Measurements from ENCODE around the gene CNOT1.

CNOT1 gene

DNA sequence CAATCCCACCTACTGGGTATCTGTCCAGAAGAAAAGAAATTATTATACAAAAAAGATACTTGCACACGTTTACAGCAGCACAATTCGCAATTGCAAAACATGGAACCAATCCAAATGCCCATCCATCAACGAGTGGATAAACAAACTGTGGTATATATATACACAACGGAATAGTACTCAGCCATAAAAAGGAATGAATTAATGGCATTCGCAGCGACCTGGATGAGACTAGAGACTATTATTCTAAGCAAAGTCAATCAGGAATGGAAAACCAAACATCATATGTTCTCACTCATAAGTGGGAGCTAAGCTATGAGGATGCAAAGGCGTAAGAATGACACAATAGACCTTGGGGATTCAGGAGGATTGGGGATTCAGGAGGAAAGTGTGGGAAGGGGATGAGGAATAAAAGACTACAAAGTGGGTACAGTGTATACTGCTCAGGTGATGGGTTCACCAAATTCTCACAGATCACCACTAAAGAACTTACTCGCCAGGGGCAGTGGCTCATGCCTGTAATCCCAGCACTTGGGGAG lies 21.0 kb downstream of the CNOT1 start:
- no peak for TF ChIP-seq EZH2 (IDR thresholded peaks at IDR 0.05; ENCODE audit: borderline replicate concordance, low read length)
- TF ChIP-seq, protein P1, sequence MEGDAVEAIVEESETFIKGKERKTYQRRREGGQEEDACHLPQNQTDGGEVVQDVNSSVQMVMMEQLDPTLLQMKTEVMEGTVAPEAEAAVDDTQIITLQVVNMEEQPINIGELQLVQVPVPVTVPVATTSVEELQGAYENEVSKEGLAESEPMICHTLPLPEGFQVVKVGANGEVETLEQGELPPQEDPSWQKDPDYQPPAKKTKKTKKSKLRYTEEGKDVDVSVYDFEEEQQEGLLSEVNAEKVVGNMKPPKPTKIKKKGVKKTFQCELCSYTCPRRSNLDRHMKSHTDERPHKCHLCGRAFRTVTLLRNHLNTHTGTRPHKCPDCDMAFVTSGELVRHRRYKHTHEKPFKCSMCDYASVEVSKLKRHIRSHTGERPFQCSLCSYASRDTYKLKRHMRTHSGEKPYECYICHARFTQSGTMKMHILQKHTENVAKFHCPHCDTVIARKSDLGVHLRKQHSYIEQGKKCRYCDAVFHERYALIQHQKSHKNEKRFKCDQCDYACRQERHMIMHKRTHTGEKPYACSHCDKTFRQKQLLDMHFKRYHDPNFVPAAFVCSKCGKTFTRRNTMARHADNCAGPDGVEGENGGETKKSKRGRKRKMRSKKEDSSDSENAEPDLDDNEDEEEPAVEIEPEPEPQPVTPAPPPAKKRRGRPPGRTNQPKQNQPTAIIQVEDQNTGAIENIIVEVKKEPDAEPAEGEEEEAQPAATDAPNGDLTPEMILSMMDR (IDR thresholded peaks at IDR 0.05; ENCODE audit: low read length): no peak
- no peak overlapping the region for H3K9ac ChIP-seq (ENCODE audit: low read length)

DNA sequence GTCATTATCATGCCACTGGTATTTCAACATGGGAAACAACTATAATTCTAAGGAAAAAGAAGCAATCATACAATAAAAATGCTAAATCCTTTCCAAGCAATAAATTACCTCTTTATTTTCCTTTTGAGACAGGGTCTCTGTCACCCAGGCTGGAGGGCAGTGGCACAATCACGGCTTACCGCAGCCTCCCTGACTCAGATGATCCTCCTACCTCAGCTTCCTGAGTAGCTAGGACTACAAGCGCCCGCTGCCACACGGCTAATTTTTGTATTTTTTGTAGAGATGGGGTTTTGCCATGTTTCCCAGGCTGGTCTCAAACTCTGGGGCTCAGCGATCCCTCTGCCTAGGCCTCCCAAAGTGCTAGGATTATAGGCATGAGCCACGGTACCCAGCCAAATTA lies 24.1 kb downstream of the CNOT1 start:
- no peaks in the 10 kb centered on the region for H3K27me3 ChIP-seq (ENCODE audit: insufficient read depth, low read length)
- H3K4me1 ChIP-seq (ENCODE audit: insufficient read depth, low read length, severe bottlenecking): no peaks in the 10 kb centered on the region
- no peaks in the 10 kb centered on the region for H3F3A ChIP-seq (ENCODE audit: insufficient read depth, low read length)
- no peaks in the 10 kb centered on the region for H3K9me2 ChIP-seq (ENCODE audit: low read depth, low read length)
- H3K36me3 ChIP-seq (ENCODE audit: insufficient read depth, low read length): peaks cover 60% of the 10 kb centered on the region
- no peak for TF ChIP-seq EZH2 (IDR thresholded peaks at IDR 0.05; ENCODE audit: borderline replicate concordance, low read length)
- TF ChIP-seq, protein P1 (IDR thresholded peaks at IDR 0.05; ENCODE audit: low read length): no peak
- H4K20me1 ChIP-seq (ENCODE audit: insufficient read depth, low read length): no peaks in the 10 kb centered on the region
- H2AFZ ChIP-seq (ENCODE audit: low read length): no peak overlapping the region
- H3K79me2 ChIP-seq (ENCODE audit: insufficient read depth, low read length): peaks cover 98% of the 10 kb centered on the region
- no peaks in the 10 kb centered on the region for H3K9me3 ChIP-seq (ENCODE audit: low read length)
- H3K9ac ChIP-seq (ENCODE audit: low read length): no peak overlapping the region
- H3K4me2 ChIP-seq (ENCODE audit: low read length): no peak overlapping the region
- no peak overlapping the region for H3K4me3 ChIP-seq (ENCODE audit: low read depth, low read length, poor library complexity, severe bottlenecking)
- no peak overlapping the region for H3K27ac ChIP-seq (ENCODE audit: low read depth, low read length, poor library complexity, severe bottlenecking)

More for the DNA sequence above, 21.0 kb downstream of the CNOT1 start:
- no peaks in the 10 kb centered on the region for H3K9me3 ChIP-seq (ENCODE audit: low read length)
- no peaks in the 10 kb centered on the region for H4K20me1 ChIP-seq (ENCODE audit: insufficient read depth, low read length)
- H3K27ac ChIP-seq (ENCODE audit: low read depth, low read length, poor library complexity, severe bottlenecking): no peak overlapping the region
- no peak overlapping the region for H3K4me2 ChIP-seq (ENCODE audit: low read length)
- peaks cover 73% of the 10 kb centered on the region for H3K36me3 ChIP-seq (ENCODE audit: insufficient read depth, low read length)
- H3K4me1 ChIP-seq (ENCODE audit: insufficient read depth, low read length, severe bottlenecking): no peaks in the 10 kb centered on the region
- no peaks in the 10 kb centered on the region for H3F3A ChIP-seq (ENCODE audit: insufficient read depth, low read length)
- H2AFZ ChIP-seq (ENCODE audit: low read length): no peak overlapping the region
- no peaks in the 10 kb centered on the region for H3K27me3 ChIP-seq (ENCODE audit: insufficient read depth, low read length)
- no peak overlapping the region for H3K4me3 ChIP-seq (ENCODE audit: low read depth, low read length, poor library complexity, severe bottlenecking)
- no peaks in the 10 kb centered on the region for H3K9me2 ChIP-seq (ENCODE audit: low read depth, low read length)
- peaks cover 98% of the 10 kb centered on the region for H3K79me2 ChIP-seq (ENCODE audit: insufficient read depth, low read length)

DNA sequence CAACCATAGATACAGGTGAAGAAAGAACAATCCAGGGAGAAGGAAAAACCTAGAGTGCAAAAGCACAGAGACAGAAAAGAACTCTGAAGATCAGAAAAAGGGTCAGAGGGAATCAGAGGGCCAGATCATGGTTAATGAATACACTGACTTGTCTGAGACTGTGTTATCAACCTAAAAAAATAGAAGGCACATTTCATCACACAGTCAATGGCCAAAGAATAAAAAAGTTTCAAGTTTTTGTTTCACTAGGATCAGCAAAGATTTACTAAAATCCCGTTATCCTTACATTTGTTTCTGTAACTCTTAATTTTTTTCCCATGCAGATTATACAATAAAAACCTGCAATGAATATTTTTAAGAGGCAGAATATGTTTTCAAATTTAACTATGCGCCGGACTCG lies 38.5 kb downstream of the CNOT1 start:
- Histone ChIP-seq H3K9me3 (ENCODE audit: low read length) (no peaks in the 10 kb centered on the region), H3K36me3 (ENCODE audit: insufficient read depth, low read length) (peaks cover 96% of the 10 kb centered on the region), H3K27me3 (ENCODE audit: insufficient read depth, low read length) (no peaks in the 10 kb centered on the region), H3F3A (ENCODE audit: insufficient read depth, low read length) (peaks cover 23% of the 10 kb centered on the region; the same call in 1 of the 2 replicates), H2AFZ (ENCODE audit: low read length) (no peak overlapping the region), H3K4me2 (ENCODE audit: low read length) (no peak overlapping the region), H4K20me1 (ENCODE audit: insufficient read depth, low read length) (peaks cover 7% of the 10 kb centered on the region), H3K4me3 (ENCODE audit: low read depth, low read length, poor library complexity, severe bottlenecking) (no peak overlapping the region), H3K4me1 (ENCODE audit: insufficient read depth, low read length, severe bottlenecking) (no peaks in the 10 kb centered on the region), H3K79me2 (ENCODE audit: insufficient read depth, low read length) (peaks cover 37% of the 10 kb centered on the region), H3K9me2 (ENCODE audit: low read depth, low read length) (no peaks in the 10 kb centered on the region), H3K9ac (ENCODE audit: low read length) (no peak overlapping the region), H3K27ac (ENCODE audit: low read depth, low read length, poor library complexity, severe bottlenecking) (no peak overlapping the region)
- TF ChIP-seq EZH2 (IDR thresholded peaks at IDR 0.05; ENCODE audit: borderline replicate concordance, low read length): no peak

DNA sequence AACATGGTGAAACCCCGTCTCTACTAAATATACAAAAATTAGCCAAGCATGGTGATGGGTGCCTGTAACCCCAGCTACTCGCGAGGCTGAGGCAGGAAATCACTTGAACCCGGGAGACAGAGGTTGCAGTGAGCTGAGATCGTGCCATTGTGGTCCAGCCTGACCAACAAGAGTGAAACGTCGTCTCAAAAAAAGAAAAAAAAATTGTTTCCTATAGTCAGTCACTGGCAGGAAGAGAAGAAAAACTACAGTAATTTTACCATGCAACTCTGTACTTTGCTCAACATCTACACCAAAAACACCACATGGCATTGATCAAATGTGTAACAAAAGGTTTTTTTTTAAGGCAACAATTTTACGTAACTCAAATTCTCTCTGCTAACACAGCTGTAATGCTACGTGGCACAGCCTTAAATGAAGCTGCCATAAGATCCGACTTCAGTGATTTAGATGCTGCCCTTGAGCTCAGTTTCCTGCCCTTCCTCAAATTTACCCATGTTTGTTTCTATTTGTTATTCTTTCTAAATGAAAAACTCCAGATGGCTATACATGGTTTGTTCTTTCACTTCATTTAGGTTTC lies 40.2 kb downstream of the CNOT1 start:
- H3F3A ChIP-seq (ENCODE audit: insufficient read depth, low read length): peaks cover 23% of the 10 kb centered on the region; the same call in 1 of the 2 replicates
- H3K9me3 ChIP-seq (ENCODE audit: low read length): no peaks in the 10 kb centered on the region
- no peaks in the 10 kb centered on the region for H3K4me1 ChIP-seq (ENCODE audit: insufficient read depth, low read length, severe bottlenecking)
- TF ChIP-seq EZH2 (IDR thresholded peaks at IDR 0.05; ENCODE audit: borderline replicate concordance, low read length): no peak
- TF ChIP-seq, protein P1 (IDR thresholded peaks at IDR 0.05; ENCODE audit: low read length): no peak
- peaks cover 97% of the 10 kb centered on the region for H3K36me3 ChIP-seq (ENCODE audit: insufficient read depth, low read length)
- peaks cover 35% of the 10 kb centered on the region for H3K79me2 ChIP-seq (ENCODE audit: insufficient read depth, low read length)
- H3K4me3 ChIP-seq (ENCODE audit: low read depth, low read length, poor library complexity, severe bottlenecking): no peak overlapping the region
- H2AFZ ChIP-seq (ENCODE audit: low read length): no peak overlapping the region
- H4K20me1 ChIP-seq (ENCODE audit: insufficient read depth, low read length): peaks cover 4% of the 10 kb centered on the region; the same call in 1 of the 2 replicates
- no peaks in the 10 kb centered on the region for H3K27me3 ChIP-seq (ENCODE audit: insufficient read depth, low read length)
- no peaks in the 10 kb centered on the region for H3K9me2 ChIP-seq (ENCODE audit: low read depth, low read length)
- no peak overlapping the region for H3K4me2 ChIP-seq (ENCODE audit: low read length)
- no peak overlapping the region for H3K9ac ChIP-seq (ENCODE audit: low read length)
- no peak overlapping the region for H3K27ac ChIP-seq (ENCODE audit: low read depth, low read length, poor library complexity, severe bottlenecking)

Data from OCI-LY1 (cell line).